Transverse colon (tissue), 3 donors: ENCODE results near the gene AP1B1.

ENCODE experiments used
- POLR2A ChIP-seq: fragments of 450-650 bp; IDR thresholded peaks from one replicate; pipeline ENCODE4 v1.6.1; 2016; ENCODE audit warnings: antibody characterized with exemption, mild to moderate bottlenecking, moderate library complexity
- TF ChIP-seq, protein P1 (sequence below), 5 experiments: fragments of 200-600 bp in 3 of 5; fragments of 450-650 bp in 2 of 5; sonication (generic) in 3 of 5; IDR thresholded peaks; 1 replicate in 2 of 5; 2 replicates in 3 of 5; pipeline ENCODE4 v1.5.1; 2016 to 2017; ENCODE audit warnings: antibody characterized with exemption in 5 of 5, inconsistent platforms in 3 of 5, mild to moderate bottlenecking in 2 of 5, moderate library complexity in 1 of 5

GRCh38 chr22:29329581-29329980 is 58.8 kb downstream of the AP1B1 start:
- TF ChIP-seq POLR2A: no peak
- TF ChIP-seq, protein P1, sequence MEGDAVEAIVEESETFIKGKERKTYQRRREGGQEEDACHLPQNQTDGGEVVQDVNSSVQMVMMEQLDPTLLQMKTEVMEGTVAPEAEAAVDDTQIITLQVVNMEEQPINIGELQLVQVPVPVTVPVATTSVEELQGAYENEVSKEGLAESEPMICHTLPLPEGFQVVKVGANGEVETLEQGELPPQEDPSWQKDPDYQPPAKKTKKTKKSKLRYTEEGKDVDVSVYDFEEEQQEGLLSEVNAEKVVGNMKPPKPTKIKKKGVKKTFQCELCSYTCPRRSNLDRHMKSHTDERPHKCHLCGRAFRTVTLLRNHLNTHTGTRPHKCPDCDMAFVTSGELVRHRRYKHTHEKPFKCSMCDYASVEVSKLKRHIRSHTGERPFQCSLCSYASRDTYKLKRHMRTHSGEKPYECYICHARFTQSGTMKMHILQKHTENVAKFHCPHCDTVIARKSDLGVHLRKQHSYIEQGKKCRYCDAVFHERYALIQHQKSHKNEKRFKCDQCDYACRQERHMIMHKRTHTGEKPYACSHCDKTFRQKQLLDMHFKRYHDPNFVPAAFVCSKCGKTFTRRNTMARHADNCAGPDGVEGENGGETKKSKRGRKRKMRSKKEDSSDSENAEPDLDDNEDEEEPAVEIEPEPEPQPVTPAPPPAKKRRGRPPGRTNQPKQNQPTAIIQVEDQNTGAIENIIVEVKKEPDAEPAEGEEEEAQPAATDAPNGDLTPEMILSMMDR (IDR thresholded peaks at IDR 0.05): no peak
